Spleen (tissue), 13 donors: ENCODE data around the gene CLMN. TPM values are rescaled to one million over a fixed set of nuclear protein-coding genes. Genes with fewer than 3 reads are reported as not detected.
A peak's percentile ranks its signal among the peaks of the same experiment; 100 is the strongest.

Experiments
- DNase-seq: peaks from one replicate; pipeline ENCODE4 v3.0.0-alpha.2; 2020
- H3K27ac ChIP-seq, 8 donors: fragments of 200-600 bp; sonication (generic) in 7 of 8; 1 replicate in 4 of 8; 2 replicates in 4 of 8; pipeline versions ENCODE4 v1.5.0 to v1.8.0; 2016 to 2021; ENCODE audit warnings: inconsistent platforms in 4 of 8, mild to moderate bottlenecking in 4 of 8, moderate library complexity in 1 of 8
- H3K27me3 ChIP-seq, 7 donors: fragments of 200-600 bp; sonication (generic) in 6 of 7; replicated peaks in 1 of 7; 1 replicate in 4 of 7; 2 replicates in 3 of 7; pipeline versions ENCODE4 v1.5.0 to v1.8.0; 2016 to 2021; ENCODE audit warnings: inconsistent platforms in 3 of 7, mild to moderate bottlenecking in 1 of 7
- H3K36me3 ChIP-seq, 6 donors: fragments of 200-600 bp; sonication (generic) in 5 of 6; 1 replicate in 4 of 6; 2 replicates in 2 of 6; pipeline versions ENCODE4 v1.5.0 to v1.8.0; 2016 to 2021; ENCODE audit warnings: inconsistent platforms in 2 of 6
- H3K4me1 ChIP-seq, 6 donors: fragments of 200-600 bp; sonication (generic) in 5 of 6; 1 replicate in 3 of 6; 2 replicates in 3 of 6; pipeline versions ENCODE4 v1.5.0 to v1.8.0; 2016 to 2021; ENCODE audit warnings: inconsistent platforms in 3 of 6
- H3K4me3 ChIP-seq, 8 donors: fragments of 200-600 bp; sonication (generic) in 7 of 8; 1 replicate in 4 of 8; 2 replicates in 4 of 8; pipeline versions ENCODE4 v1.5.0 to v1.8.0; 2016 to 2021; ENCODE audit warnings: inconsistent platforms in 4 of 8, mild to moderate bottlenecking in 4 of 8, moderate library complexity in 2 of 8
- H3K9me3 ChIP-seq, 8 donors: fragments of 200-600 bp; sonication (generic) in 7 of 8; 1 replicate in 4 of 8; 2 replicates in 4 of 8; pipeline versions ENCODE4 v1.5.0 to v1.8.0; 2016 to 2021; ENCODE audit warnings: inconsistent platforms in 4 of 8
- POLR2A ChIP-seq, 3 donors: fragments of 450-650 bp; IDR thresholded peaks; one replicate each; pipeline ENCODE4 v1.5.1; 2017; ENCODE audit warnings: antibody characterized with exemption in 3 of 3, mild to moderate bottlenecking in 1 of 3
- POLR2AphosphoS5 ChIP-seq, 3 donors: sonication (generic); formaldehyde crosslinking; IDR thresholded peaks; one replicate each; pipeline ENCODE4 v1.5.1; 2017; ENCODE audit warnings: antibody characterized with exemption in 3 of 3
- WGBS, 5 donors: extraction: QIAGEN DNeasy Blood & Tissue Kit in 3 of 5; methylation state at CpG; one replicate each; pipeline versions ENCODE4 v1.1.5 to v1.1.7; 2013 to 2018; 5-methylcytosine and 5-hydroxymethylcytosine counted together
- intact Hi-C: fragments of 100-400 bp; cut with DNase I; formaldehyde crosslinking; loops from one replicate; pipeline ENCODE4 v1.15.0; 2023; ENCODE audit warnings: low total_unique reads
- long read RNA-seq, 2 donors: transcript quantifications; one replicate each; lab custom pipeline, GENCODE V29; 2026
- polyA plus RNA-seq, 3 donors: library from polyadenylated mRNA; stranded (reverse); fragments of 200-250 nt; gene quantifications; one replicate each; pipeline ENCODE4 v1.2.1, GENCODE V29; 2013
- total RNA-seq, 7 donors: library from RNA; depleted of rRNA in 3 of 7; stranded (reverse); fragments of >200 nt in 3 of 7; fragmentation: NEBNext Ultra II Directional in 4 of 7; extraction: Animal tissue kit (Norgen Biotek cat#: 25700) in 4 of 7; gene quantifications; one replicate each; pipeline versions ENCODE4 v1.1.0 to v1.2.1, GENCODE V29; 2016 to 2021
- TF ChIP-seq, protein P1 (sequence below), 11 experiments: fragments of 200-600 bp in 7 of 11; fragments of 450-650 bp in 4 of 11; sonication (generic) in 4 of 11; IDR thresholded peaks in 8 of 11; conservative IDR thresholded peaks in 3 of 11; 1 replicate in 7 of 11; 2 replicates in 4 of 11; pipeline versions ENCODE4 v1.4.0 to v1.8.0; 2016 to 2021; ENCODE audit warnings: antibody characterized with exemption in 11 of 11, inconsistent platforms in 4 of 11, mild to moderate bottlenecking in 1 of 11
- donor health status: healthy with polysubstance abuse.
- donor health status: DM: no; HTN: no; CAD: no; lungs with moderate emphysema.
- donor health status: DM: no; HTN: no; CAD: no.
- donor health status: Bipolar disorder and iron deficiency.
- donor health status: healthy.
- donor health status: DM: no; HTN: no; CAD: no.
- donor health status: DM: yes; HTN: yes; CAD: no.

Gene CLMN, protein sequence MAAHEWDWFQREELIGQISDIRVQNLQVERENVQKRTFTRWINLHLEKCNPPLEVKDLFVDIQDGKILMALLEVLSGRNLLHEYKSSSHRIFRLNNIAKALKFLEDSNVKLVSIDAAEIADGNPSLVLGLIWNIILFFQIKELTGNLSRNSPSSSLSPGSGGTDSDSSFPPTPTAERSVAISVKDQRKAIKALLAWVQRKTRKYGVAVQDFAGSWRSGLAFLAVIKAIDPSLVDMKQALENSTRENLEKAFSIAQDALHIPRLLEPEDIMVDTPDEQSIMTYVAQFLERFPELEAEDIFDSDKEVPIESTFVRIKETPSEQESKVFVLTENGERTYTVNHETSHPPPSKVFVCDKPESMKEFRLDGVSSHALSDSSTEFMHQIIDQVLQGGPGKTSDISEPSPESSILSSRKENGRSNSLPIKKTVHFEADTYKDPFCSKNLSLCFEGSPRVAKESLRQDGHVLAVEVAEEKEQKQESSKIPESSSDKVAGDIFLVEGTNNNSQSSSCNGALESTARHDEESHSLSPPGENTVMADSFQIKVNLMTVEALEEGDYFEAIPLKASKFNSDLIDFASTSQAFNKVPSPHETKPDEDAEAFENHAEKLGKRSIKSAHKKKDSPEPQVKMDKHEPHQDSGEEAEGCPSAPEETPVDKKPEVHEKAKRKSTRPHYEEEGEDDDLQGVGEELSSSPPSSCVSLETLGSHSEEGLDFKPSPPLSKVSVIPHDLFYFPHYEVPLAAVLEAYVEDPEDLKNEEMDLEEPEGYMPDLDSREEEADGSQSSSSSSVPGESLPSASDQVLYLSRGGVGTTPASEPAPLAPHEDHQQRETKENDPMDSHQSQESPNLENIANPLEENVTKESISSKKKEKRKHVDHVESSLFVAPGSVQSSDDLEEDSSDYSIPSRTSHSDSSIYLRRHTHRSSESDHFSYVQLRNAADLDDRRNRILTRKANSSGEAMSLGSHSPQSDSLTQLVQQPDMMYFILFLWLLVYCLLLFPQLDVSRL
- total RNA-seq (10 to 100 TPM; 13.3 to 21.4 (median 16.2) TPM), polyA plus RNA-seq (1 to 10 TPM; 2.7 to 5.0 (median 4.7) TPM)
- long read RNA-seq, donor 1, partial matches to known transcripts = 0 of 1 reads
- long read RNA-seq, donor 1, other reads (novel, unspliced or antisense) = 0 of 1 reads
- long read RNA-seq, donor 2 = 0 reads

DNA sequence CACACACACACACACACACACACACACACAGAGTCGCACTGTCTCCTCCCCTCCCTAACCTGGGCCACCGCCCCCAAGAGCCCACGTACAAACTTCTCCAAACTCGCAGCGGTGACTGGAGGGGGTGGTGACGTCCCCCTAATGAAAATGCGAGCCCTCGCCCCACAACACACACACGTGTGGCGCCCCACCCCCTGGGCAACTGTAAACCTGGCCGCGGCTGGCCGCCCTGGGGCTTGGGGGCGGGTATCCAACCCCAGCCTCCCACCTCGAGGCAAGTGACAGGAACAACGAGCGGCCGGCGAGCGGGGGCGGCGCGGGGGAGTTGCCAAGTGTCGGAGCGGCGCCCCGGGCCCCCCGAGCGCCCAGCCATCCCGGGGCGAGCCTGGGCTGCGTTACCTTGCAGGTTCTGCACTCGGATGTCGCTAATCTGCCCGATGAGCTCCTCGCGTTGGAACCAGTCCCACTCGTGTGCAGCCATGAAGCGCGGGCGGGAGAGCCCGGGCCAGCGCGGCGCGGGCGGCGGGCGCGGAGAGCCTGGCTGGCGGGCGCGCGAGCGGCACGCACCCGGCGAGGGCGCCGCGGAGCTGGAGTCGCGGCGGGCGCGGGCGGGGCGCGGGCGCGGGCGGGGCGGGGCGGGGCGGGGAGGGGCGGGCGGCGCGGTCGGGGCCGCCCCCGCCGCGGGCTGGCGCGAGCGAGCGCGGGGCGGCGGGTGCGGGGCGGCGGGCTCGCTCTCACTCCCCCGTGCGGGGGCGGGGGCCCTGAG is at the start of gene CLMN:
Gene CLMN, minus strand, starts transcription at position 597 of the 766 bp plus-strand sequence. Its CDS starts 116 bp downstream, at position 481.
- no peaks in the 10 kb centered on the region for H3K9me3 ChIP-seq
- 0 to 1% (median 1%) methylated on average over 14 to 98 of the region's 98 CpGs for WGBS, 5 donors
- peak within 1 kb of the TSS; percentile 56 to 95 (median 70) for H3K4me3 ChIP-seq
- intact Hi-C loops = no loop called here
- peaks cover 3 to 53% (median 21%) of the 10 kb centered on the region in 6 donors for H3K4me1 ChIP-seq
- peak in 2 of 3 donors; percentile 34 to 58 for TF ChIP-seq POLR2AphosphoS5 (IDR thresholded peaks at IDR 0.05)
- TF ChIP-seq, protein P1, sequence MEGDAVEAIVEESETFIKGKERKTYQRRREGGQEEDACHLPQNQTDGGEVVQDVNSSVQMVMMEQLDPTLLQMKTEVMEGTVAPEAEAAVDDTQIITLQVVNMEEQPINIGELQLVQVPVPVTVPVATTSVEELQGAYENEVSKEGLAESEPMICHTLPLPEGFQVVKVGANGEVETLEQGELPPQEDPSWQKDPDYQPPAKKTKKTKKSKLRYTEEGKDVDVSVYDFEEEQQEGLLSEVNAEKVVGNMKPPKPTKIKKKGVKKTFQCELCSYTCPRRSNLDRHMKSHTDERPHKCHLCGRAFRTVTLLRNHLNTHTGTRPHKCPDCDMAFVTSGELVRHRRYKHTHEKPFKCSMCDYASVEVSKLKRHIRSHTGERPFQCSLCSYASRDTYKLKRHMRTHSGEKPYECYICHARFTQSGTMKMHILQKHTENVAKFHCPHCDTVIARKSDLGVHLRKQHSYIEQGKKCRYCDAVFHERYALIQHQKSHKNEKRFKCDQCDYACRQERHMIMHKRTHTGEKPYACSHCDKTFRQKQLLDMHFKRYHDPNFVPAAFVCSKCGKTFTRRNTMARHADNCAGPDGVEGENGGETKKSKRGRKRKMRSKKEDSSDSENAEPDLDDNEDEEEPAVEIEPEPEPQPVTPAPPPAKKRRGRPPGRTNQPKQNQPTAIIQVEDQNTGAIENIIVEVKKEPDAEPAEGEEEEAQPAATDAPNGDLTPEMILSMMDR (IDR thresholded peaks at IDR 0.05 in 8 of 11, conservative IDR thresholded peaks at IDR 0.05 in 3 of 11) = no peak
- no peaks in the 10 kb centered on the region for H3K36me3 ChIP-seq
- H3K27me3 ChIP-seq = peaks cover 0 to 27% (median 0%) of the 10 kb centered on the region in 7 donors
- H3K27ac ChIP-seq = peak within 1 kb of the TSS in 5 of 8 donors; percentile 51 to 83 (median 69)
- peak; percentile 89 for DNase-seq

DNA sequence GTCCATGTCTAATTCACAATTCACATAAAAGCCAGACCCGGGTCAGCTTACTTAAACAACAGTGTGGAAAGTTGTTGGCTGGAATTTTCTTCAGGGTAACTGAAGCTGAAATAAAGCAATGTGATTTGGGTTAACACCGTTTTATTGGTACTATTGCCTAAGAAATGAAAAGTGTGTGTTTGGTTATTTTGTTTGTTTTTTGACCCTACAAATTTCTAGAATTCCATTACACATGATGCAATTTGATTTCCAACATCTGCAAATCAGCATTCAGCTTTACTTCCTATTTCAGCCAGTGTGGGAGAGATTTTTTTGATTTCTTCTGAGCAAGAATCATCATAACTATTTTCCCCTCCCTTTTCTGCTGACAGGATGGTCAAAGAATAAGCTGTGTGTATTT is 45.7 kb upstream of the CLMN start:
- no peak overlapping the region for H3K27ac ChIP-seq
- TF ChIP-seq POLR2A (IDR thresholded peaks at IDR 0.05) (no peak), POLR2AphosphoS5 (IDR thresholded peaks at IDR 0.05) (no peak)
- TF ChIP-seq, protein P1 (IDR thresholded peaks at IDR 0.05 in 8 of 11, conservative IDR thresholded peaks at IDR 0.05 in 3 of 11) = no peak
- no peak for DNase-seq
- peaks cover 0 to 42% (median 24%) of the 10 kb centered on the region in 7 donors for H3K27me3 ChIP-seq
- no peaks in the 10 kb centered on the region for H3K36me3 ChIP-seq
- intact Hi-C loops = no loop called here
- H3K4me1 ChIP-seq = peaks cover 0 to 14% (median 3%) of the 10 kb centered on the region in 6 donors
- H3K9me3 ChIP-seq = no peaks in the 10 kb centered on the region
- WGBS, 5 donors = 68 to 81% (median 77%) methylated on average over 2 of the region's 2 CpGs
- no peak overlapping the region for H3K4me3 ChIP-seq

DNA sequence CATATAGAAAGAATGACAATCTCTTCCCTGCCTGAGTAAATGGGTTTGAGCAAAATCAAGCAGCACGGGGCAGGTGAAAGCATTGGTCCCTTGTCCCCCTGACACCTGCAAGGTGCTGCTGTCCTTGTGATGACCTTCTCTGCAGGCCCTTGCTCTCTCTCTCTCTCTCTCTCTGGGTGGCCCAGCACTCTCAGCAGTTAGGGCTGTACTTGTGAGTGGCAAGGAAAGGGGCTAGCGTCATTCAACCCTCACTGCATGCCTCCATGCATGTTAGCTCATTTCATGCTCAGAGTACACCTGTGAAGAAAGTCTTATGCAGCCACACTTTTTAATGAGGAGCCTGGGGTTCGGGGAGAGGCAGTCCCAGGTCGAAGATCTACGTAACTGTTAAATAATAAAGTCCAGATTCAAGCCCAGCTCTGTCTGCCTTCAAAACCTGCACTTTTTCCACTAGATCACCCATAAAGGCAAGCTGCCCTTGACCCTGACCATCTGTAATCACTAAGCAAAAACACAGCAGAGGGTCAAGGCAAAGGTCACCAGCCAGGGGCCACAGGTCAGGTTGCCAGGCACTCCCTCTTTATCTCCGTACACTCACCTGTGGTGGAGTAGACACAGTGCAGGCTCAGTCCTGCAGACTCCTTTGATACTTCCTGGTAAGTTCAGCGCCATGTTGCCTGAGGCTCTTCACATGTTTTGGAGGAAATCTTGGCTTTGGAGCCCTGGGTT is 44.9 kb upstream of the CLMN start:
- 80 to 92% (median 88%) methylated on average over 7 of the region's 7 CpGs for WGBS, 5 donors

More for the DNA sequence above, 44.9 kb upstream of the CLMN start:
- no peak for DNase-seq
- Histone ChIP-seq H3K36me3 (no peaks in the 10 kb centered on the region), H3K4me3 (no peak overlapping the region), H3K9me3 (no peaks in the 10 kb centered on the region), H3K4me1 (peaks cover 0 to 20% (median 8%) of the 10 kb centered on the region in 6 donors), H3K27ac (no peak overlapping the region), H3K27me3 (peaks cover 0 to 50% (median 30%) of the 10 kb centered on the region in 7 donors)
- intact Hi-C loops = no loop called here
- no peak for TF ChIP-seq POLR2A (IDR thresholded peaks at IDR 0.05)
- TF ChIP-seq POLR2AphosphoS5 (IDR thresholded peaks at IDR 0.05) = no peak
- TF ChIP-seq, protein P1 (IDR thresholded peaks at IDR 0.05 in 8 of 11, conservative IDR thresholded peaks at IDR 0.05 in 3 of 11) = no peak
